HG03064 (cell line): ENCODE measurements around the gene ENPP6.

Experiments
- ATAC-seq: cut with Tn5 transposase; IDR thresholded peaks from one replicate; pipeline ENCODE4 v1.9.1; 2021; ENCODE audit warnings: low read depth; ENCODE audit not compliant: unreplicated experiment

Gene ENPP6

GRCh38 chr4:184110452-184111224 is 107.0 kb downstream of the ENPP6 start:
- ATAC-seq, result no peak

GRCh38 chr4:184108006-184108501 is 109.6 kb downstream of the ENPP6 start:
- no peak for ATAC-seq

- no peak for ATAC-seq
These were observed 113.1 kb downstream of the ENPP6 start for GRCh38 chr4:184104419-184105101.

- no peak for ATAC-seq
These were observed 114.0 kb downstream of the ENPP6 start for GRCh38 chr4:184103527-184104264.

- ATAC-seq, result no peak
These were observed 114.7 kb downstream of the ENPP6 start for GRCh38 chr4:184102927-184103326.

GRCh38 chr4:184102488-184102887 is 115.2 kb downstream of the ENPP6 start:
- no peak for ATAC-seq

- no peak for ATAC-seq
These were observed 116.0 kb downstream of the ENPP6 start for GRCh38 chr4:184101711-184102110.

- no peak for ATAC-seq
These were observed 117.3 kb downstream of the ENPP6 start for GRCh38 chr4:184100297-184100885.

- no peak for ATAC-seq
These were observed 118.1 kb downstream of the ENPP6 start for GRCh38 chr4:184099535-184099966.

GRCh38 chr4:184099000-184099399 is 118.7 kb downstream of the ENPP6 start:
- ATAC-seq, result no peak

GRCh38 chr4:184097815-184098214 is 119.9 kb downstream of the ENPP6 start:
- ATAC-seq, result no peak

GRCh38 chr4:184097241-184097605 is 120.5 kb downstream of the ENPP6 start:
- ATAC-seq, result no peak

GRCh38 chr4:184096561-184097240 is 121.0 kb downstream of the ENPP6 start:
- ATAC-seq, result no peak

GRCh38 chr4:184094532-184095159 is 123.0 kb downstream of the ENPP6 start:
- no peak for ATAC-seq

GRCh38 chr4:184091986-184092385 is 125.7 kb downstream of the ENPP6 start:
- no peak for ATAC-seq

- ATAC-seq, result no peak
These were observed 127.1 kb downstream of the ENPP6 start for GRCh38 chr4:184090571-184090970.

- no peak for ATAC-seq
These were observed 137.0 kb downstream of the ENPP6 start for GRCh38 chr4:184080674-184081073.

- ATAC-seq, result no peak
These were observed 142.8 kb downstream of the ENPP6 start for GRCh38 chr4:184074677-184075388.

- no peak for ATAC-seq
These were observed 149.6 kb downstream of the ENPP6 start for GRCh38 chr4:184067931-184068554.
